ENCODE data around the gene TMIGD1.

The TMIGD1 gene

GRCh38 chr17:30341703-30342249 lies 7.9 kb upstream of the TMIGD1 start:
- H3K27me3 ChIP-seq (ENCODE audit: insufficient read depth, low read length, poor library complexity): no peaks in the 10 kb centered on the region
- H3K79me1 ChIP-seq (ENCODE audit: low read length): no peaks in the 10 kb centered on the region
- no peak overlapping the region for H3K9ac ChIP-seq (ENCODE audit: low read length)
- no CpG with 5 or more reads among the region's 5 CpGs for WGBS (ENCODE audit: extremely low coverage, insufficient coverage, low lambda C conversion rate)
- no peak overlapping the region for H3K27ac ChIP-seq (ENCODE audit: low read depth, low read length)
- H2BK5ac ChIP-seq (ENCODE audit: low read length): no peak overlapping the region
- H3K4me2 ChIP-seq (ENCODE audit: low read length): no peak overlapping the region
- H3K23ac ChIP-seq (ENCODE audit: low read length): no peak overlapping the region
- no peak overlapping the region for H3K18ac ChIP-seq (ENCODE audit: low read length)
- no peaks in the 10 kb centered on the region for H3K4me1 ChIP-seq (ENCODE audit: control insufficient read depth, low read depth, low read length)
- H2BK15ac ChIP-seq (replicated peaks; ENCODE audit: low read depth): no peak overlapping the region
- H3K36me3 ChIP-seq (ENCODE audit: control insufficient read depth, insufficient read depth, low read length): no peaks in the 10 kb centered on the region
- no peak overlapping the region for H4K8ac ChIP-seq (ENCODE audit: low read depth, low read length)
- no peak overlapping the region for H2AK5ac ChIP-seq (ENCODE audit: low read length)
- no peak overlapping the region for H3K4ac ChIP-seq (ENCODE audit: low read depth, low read length)
- no peak overlapping the region for H2BK120ac ChIP-seq (ENCODE audit: low read depth, low read length)
- no peak overlapping the region for H3K56ac ChIP-seq (ENCODE audit: low read length)
- no peak overlapping the region for H3K4me3 ChIP-seq (ENCODE audit: low read length)
- no peak for DNase-seq
- no peaks in the 10 kb centered on the region for H3K79me2 ChIP-seq (ENCODE audit: control insufficient read depth, insufficient read depth, low read length)
- H4K5ac ChIP-seq (ENCODE audit: low read length): no peak overlapping the region

- H3K4me2 ChIP-seq (ENCODE audit: low read length): no peak overlapping the region
- H2AK5ac ChIP-seq (ENCODE audit: low read length): no peak overlapping the region
- no peak overlapping the region for H2BK15ac ChIP-seq (replicated peaks; ENCODE audit: low read depth)
- H4K8ac ChIP-seq (ENCODE audit: low read depth, low read length): peak overlapping the region; percentile 76
- peak overlapping the region; percentile 61 for H3K56ac ChIP-seq (ENCODE audit: low read length)
- no peaks in the 10 kb centered on the region for H3K79me1 ChIP-seq (ENCODE audit: low read length)
- peak overlapping the region; percentile 94 for H2BK120ac ChIP-seq (ENCODE audit: low read depth, low read length)
- H3K4ac ChIP-seq (ENCODE audit: low read depth, low read length): no peak overlapping the region
- WGBS (ENCODE audit: extremely low coverage, insufficient coverage, low lambda C conversion rate): no CpG with 5 or more reads among the region's 6 CpGs
- H3K27ac ChIP-seq (ENCODE audit: low read depth, low read length): peak overlapping the region; percentile 96
- H3K4me3 ChIP-seq (ENCODE audit: low read length): no peak overlapping the region
- no peak overlapping the region for H4K5ac ChIP-seq (ENCODE audit: low read length)
- H3K79me2 ChIP-seq (ENCODE audit: control insufficient read depth, insufficient read depth, low read length): no peaks in the 10 kb centered on the region
- peak overlapping the region; percentile 40 for H3K18ac ChIP-seq (ENCODE audit: low read length)
- no peaks in the 10 kb centered on the region for H3K4me1 ChIP-seq (ENCODE audit: control insufficient read depth, low read depth, low read length)
- H3K36me3 ChIP-seq (ENCODE audit: control insufficient read depth, insufficient read depth, low read length): no peaks in the 10 kb centered on the region
- no peak overlapping the region for H3K23ac ChIP-seq (ENCODE audit: low read length)
- no peak overlapping the region for H3K9ac ChIP-seq (ENCODE audit: low read length)
- no peak overlapping the region for H2BK5ac ChIP-seq (ENCODE audit: low read length)
- DNase-seq: peak; percentile 36
- no peaks in the 10 kb centered on the region for H3K27me3 ChIP-seq (ENCODE audit: insufficient read depth, low read length, poor library complexity)
Observed at GRCh38 chr17:30340801-30341356, 7.0 kb upstream of the TMIGD1 start.

DNA sequence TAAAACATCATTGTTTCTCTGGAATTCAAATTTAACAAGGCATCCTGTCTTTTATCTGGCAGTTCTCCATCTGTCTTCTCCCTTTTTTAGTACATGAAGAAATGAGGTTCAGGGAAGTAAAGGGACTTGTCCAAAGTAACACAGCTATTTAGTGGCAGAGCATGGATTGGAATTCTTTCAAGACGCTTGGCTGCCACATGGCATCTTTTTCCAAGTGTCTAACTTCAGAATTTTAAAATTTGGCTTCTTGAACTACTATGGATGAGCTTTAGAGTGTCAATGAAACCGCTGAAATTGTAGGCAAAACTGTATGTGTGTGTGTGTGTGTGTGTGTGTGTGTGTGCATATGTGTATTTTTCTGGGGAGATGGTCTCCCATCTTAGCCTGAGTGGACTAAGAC lies 5.2 kb upstream of the TMIGD1 start:
- no CpG with 5 or more reads among the region's 2 CpGs for WGBS (ENCODE audit: extremely low coverage, insufficient coverage, low lambda C conversion rate)
- no peaks in the 10 kb centered on the region for H3K79me1 ChIP-seq (ENCODE audit: low read length)
- no peaks in the 10 kb centered on the region for H3K36me3 ChIP-seq (ENCODE audit: control insufficient read depth, insufficient read depth, low read length)
- no peak overlapping the region for H3K18ac ChIP-seq (ENCODE audit: low read length)
- H2BK15ac ChIP-seq (replicated peaks; ENCODE audit: low read depth): no peak overlapping the region
- no peak overlapping the region for H2BK5ac ChIP-seq (ENCODE audit: low read length)
- H2BK120ac ChIP-seq (ENCODE audit: low read depth, low read length): no peak overlapping the region
- no peak overlapping the region for H3K56ac ChIP-seq (ENCODE audit: low read length)
- no peak overlapping the region for H3K9ac ChIP-seq (ENCODE audit: low read length)
- no peaks in the 10 kb centered on the region for H3K4me1 ChIP-seq (ENCODE audit: control insufficient read depth, low read depth, low read length)
- H3K4me3 ChIP-seq (ENCODE audit: low read length): no peak overlapping the region
- H3K79me2 ChIP-seq (ENCODE audit: control insufficient read depth, insufficient read depth, low read length): no peaks in the 10 kb centered on the region
- no peak overlapping the region for H4K5ac ChIP-seq (ENCODE audit: low read length)
- H2AK5ac ChIP-seq (ENCODE audit: low read length): no peak overlapping the region
- H3K23ac ChIP-seq (ENCODE audit: low read length): no peak overlapping the region
- DNase-seq: no peak
- no peak overlapping the region for H3K4me2 ChIP-seq (ENCODE audit: low read length)
- no peaks in the 10 kb centered on the region for H3K27me3 ChIP-seq (ENCODE audit: insufficient read depth, low read length, poor library complexity)
- no peak overlapping the region for H3K4ac ChIP-seq (ENCODE audit: low read depth, low read length)
- no peak overlapping the region for H3K27ac ChIP-seq (ENCODE audit: low read depth, low read length)
- H4K8ac ChIP-seq (ENCODE audit: low read depth, low read length): no peak overlapping the region

DNA sequence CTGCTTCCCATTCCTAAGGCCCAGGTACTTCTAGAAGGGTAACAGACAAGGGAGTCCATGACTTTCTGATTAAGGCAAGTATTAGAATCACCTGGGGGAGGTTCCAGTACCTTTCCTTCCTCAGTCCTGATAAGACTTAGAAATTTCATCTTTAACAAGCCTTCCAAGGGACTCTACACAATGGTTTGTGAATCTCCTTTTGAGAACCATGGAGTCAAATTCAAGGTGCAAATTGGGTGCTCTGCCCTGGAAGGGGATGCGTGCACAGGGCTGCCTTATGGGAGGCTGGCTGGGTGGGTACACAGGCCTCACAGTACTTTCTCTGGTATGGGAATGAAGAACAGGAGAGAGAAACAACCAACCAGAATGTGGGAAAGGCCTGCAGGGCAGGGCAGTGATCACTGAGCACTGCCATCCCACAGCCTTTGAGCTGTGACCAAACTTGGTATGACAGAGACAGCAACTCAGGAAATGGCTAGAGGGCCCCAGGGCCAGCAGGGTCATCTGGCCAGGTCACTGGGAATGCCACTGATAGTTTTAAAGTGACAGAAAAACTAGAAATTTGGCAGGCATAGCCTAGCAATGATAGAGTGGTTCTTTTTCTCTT lies 3.6 kb upstream of the TMIGD1 start:
- Histone ChIP-seq H3K79me2 (ENCODE audit: control insufficient read depth, insufficient read depth, low read length) (no peaks in the 10 kb centered on the region), H3K4me3 (ENCODE audit: low read length) (no peak overlapping the region), H3K23ac (ENCODE audit: low read length) (no peak overlapping the region), H2BK5ac (ENCODE audit: low read length) (no peak overlapping the region), H3K4me1 (ENCODE audit: control insufficient read depth, low read depth, low read length) (no peaks in the 10 kb centered on the region), H3K4ac (ENCODE audit: low read depth, low read length) (no peak overlapping the region), H4K8ac (ENCODE audit: low read depth, low read length) (no peak overlapping the region), H3K4me2 (ENCODE audit: low read length) (no peak overlapping the region), H2BK120ac (ENCODE audit: low read depth, low read length) (no peak overlapping the region), H4K5ac (ENCODE audit: low read length) (no peak overlapping the region), H3K18ac (ENCODE audit: low read length) (no peak overlapping the region), H3K56ac (ENCODE audit: low read length) (no peak overlapping the region), H3K27me3 (ENCODE audit: insufficient read depth, low read length, poor library complexity) (no peaks in the 10 kb centered on the region), H3K79me1 (ENCODE audit: low read length) (no peaks in the 10 kb centered on the region), H3K27ac (ENCODE audit: low read depth, low read length) (no peak overlapping the region), H3K9ac (ENCODE audit: low read length) (no peak overlapping the region), H2AK5ac (ENCODE audit: low read length) (no peak overlapping the region), H2BK15ac (replicated peaks; ENCODE audit: low read depth) (no peak overlapping the region), H3K36me3 (ENCODE audit: control insufficient read depth, insufficient read depth, low read length) (no peaks in the 10 kb centered on the region)
- DNase-seq: peak; percentile 46
- no CpG with 5 or more reads among the region's 1 CpG for WGBS (ENCODE audit: extremely low coverage, insufficient coverage, low lambda C conversion rate)

DNA sequence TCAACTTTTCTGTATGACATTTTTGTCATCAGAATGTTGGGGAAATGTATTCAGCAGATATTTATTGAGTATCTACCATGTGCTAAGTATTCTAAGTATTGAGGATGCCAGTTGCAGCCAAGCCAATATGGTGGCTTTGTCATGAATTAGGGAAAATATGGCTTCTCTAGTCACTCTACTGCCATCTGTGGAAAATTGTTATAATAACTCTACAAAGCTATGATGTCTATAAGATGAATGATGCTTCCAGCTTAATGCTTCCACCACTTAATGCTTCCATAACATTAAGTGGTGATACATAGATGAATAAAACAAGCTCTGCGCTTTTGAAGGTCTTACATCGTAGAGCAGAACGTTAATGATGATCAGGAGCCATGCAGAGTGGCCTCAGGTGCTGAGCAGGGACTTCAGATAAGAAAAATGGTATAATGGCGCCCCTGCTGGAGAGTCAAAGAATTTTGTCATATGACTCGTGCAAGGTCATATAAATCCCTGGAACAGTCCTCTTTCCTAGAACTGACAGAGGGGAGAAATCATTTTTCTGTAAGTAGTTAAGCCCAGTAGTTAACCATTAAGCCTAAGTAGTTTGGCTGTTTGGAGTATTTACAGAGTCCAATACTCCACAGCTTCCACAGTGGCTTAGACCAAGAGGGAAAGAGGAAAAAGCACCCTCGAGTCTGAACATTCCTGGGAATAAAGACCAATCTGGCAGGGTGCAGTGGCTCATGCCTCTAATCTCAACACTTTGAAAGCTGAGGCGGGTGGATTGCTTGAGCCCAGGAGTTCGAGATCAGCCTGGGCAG lies 2.7 kb upstream of the TMIGD1 start:
- Histone ChIP-seq H4K8ac (ENCODE audit: low read depth, low read length) (no peak overlapping the region), H3K56ac (ENCODE audit: low read length) (no peak overlapping the region)
- no CpG with 5 or more reads among the region's 8 CpGs for WGBS (ENCODE audit: extremely low coverage, insufficient coverage, low lambda C conversion rate)

More for the DNA sequence above, 2.7 kb upstream of the TMIGD1 start:
- Histone ChIP-seq H3K79me2 (ENCODE audit: control insufficient read depth, insufficient read depth, low read length) (no peaks in the 10 kb centered on the region), H3K4me1 (ENCODE audit: control insufficient read depth, low read depth, low read length) (no peaks in the 10 kb centered on the region), H3K9ac (ENCODE audit: low read length) (no peak overlapping the region), H3K27ac (ENCODE audit: low read depth, low read length) (no peak overlapping the region), H3K4ac (ENCODE audit: low read depth, low read length) (no peak overlapping the region), H3K79me1 (ENCODE audit: low read length) (no peaks in the 10 kb centered on the region), H3K4me3 (ENCODE audit: low read length) (no peak overlapping the region), H2BK5ac (ENCODE audit: low read length) (no peak overlapping the region), H3K36me3 (ENCODE audit: control insufficient read depth, insufficient read depth, low read length) (no peaks in the 10 kb centered on the region), H3K27me3 (ENCODE audit: insufficient read depth, low read length, poor library complexity) (no peaks in the 10 kb centered on the region), H2BK15ac (replicated peaks; ENCODE audit: low read depth) (no peak overlapping the region), H3K18ac (ENCODE audit: low read length) (no peak overlapping the region), H3K4me2 (ENCODE audit: low read length) (no peak overlapping the region), H2BK120ac (ENCODE audit: low read depth, low read length) (no peak overlapping the region), H4K5ac (ENCODE audit: low read length) (no peak overlapping the region), H3K23ac (ENCODE audit: low read length) (no peak overlapping the region), H2AK5ac (ENCODE audit: low read length) (no peak overlapping the region)
- DNase-seq: peak; percentile 84
